Measurements from ENCODE around the gene NUP214. TPM values are rescaled to one million over a fixed set of nuclear protein-coding genes. Genes with fewer than 3 reads are reported as not detected.

The NUP214 gene
- total RNA-seq, 1 donor from 2014 or later: 62.2 TPM

GRCh38 chr9:131126059-131126426, 657 bp downstream of the NUP214 start:
- Mint-ChIP-seq H3K4me3 (ENCODE audit: low read depth) (peak overlapping the region; percentile 98), H3K27me3 (no peaks in the 10 kb centered on the region), H3K36me3 (ENCODE audit: insufficient read depth) (peaks cover 12% of the 10 kb centered on the region), H3K9me3 (ENCODE audit: low read depth) (no peaks in the 10 kb centered on the region), H3K27ac (peak overlapping the region; percentile 99), H3K4me1 (ENCODE audit: low read depth) (peaks cover 11% of the 10 kb centered on the region)
- TF ChIP-seq CTCF (IDR thresholded peaks at IDR 0.05; ENCODE audit: unreplicated experiment): no peak
- DNase-seq (ENCODE audit: low spot score, unreplicated experiment): no peak

- no peak overlapping the region for H3K4me3 Mint-ChIP-seq (ENCODE audit: low read depth)
- DNase-seq (ENCODE audit: low spot score, unreplicated experiment): no peak
- peaks cover 11% of the 10 kb centered on the region for H3K4me1 Mint-ChIP-seq (ENCODE audit: low read depth)
- H3K27me3 Mint-ChIP-seq: no peaks in the 10 kb centered on the region
- H3K36me3 Mint-ChIP-seq (ENCODE audit: insufficient read depth): peaks cover 21% of the 10 kb centered on the region
- no peak for TF ChIP-seq CTCF (IDR thresholded peaks at IDR 0.05; ENCODE audit: unreplicated experiment)
- no peaks in the 10 kb centered on the region for H3K9me3 Mint-ChIP-seq (ENCODE audit: low read depth)
- no peak overlapping the region for H3K27ac Mint-ChIP-seq
Measured at GRCh38 chr9:131129183-131129582, 3.8 kb downstream of the NUP214 start.

- peaks cover 18% of the 10 kb centered on the region for H3K36me3 Mint-ChIP-seq (ENCODE audit: insufficient read depth)
- H3K4me1 Mint-ChIP-seq (ENCODE audit: low read depth): no peaks in the 10 kb centered on the region
- TF ChIP-seq CTCF (IDR thresholded peaks at IDR 0.05; ENCODE audit: unreplicated experiment): no peak
- H3K4me3 Mint-ChIP-seq (ENCODE audit: low read depth): no peak overlapping the region
- no peak overlapping the region for H3K27ac Mint-ChIP-seq
- H3K9me3 Mint-ChIP-seq (ENCODE audit: low read depth): no peaks in the 10 kb centered on the region
- no peaks in the 10 kb centered on the region for H3K27me3 Mint-ChIP-seq
- no peak for DNase-seq (ENCODE audit: low spot score, unreplicated experiment)
Measured at GRCh38 chr9:131138676-131139075, 13.3 kb downstream of the NUP214 start.

GRCh38 chr9:131140112-131140511, 14.7 kb downstream of the NUP214 start:
- DNase-seq (ENCODE audit: low spot score, unreplicated experiment): no peak
- H3K4me3 Mint-ChIP-seq (ENCODE audit: low read depth): no peak overlapping the region
- no peak overlapping the region for H3K27ac Mint-ChIP-seq
- TF ChIP-seq CTCF (IDR thresholded peaks at IDR 0.05; ENCODE audit: unreplicated experiment): no peak
- no peaks in the 10 kb centered on the region for H3K27me3 Mint-ChIP-seq
- H3K9me3 Mint-ChIP-seq (ENCODE audit: low read depth): no peaks in the 10 kb centered on the region
- H3K4me1 Mint-ChIP-seq (ENCODE audit: low read depth): no peaks in the 10 kb centered on the region
- peaks cover 19% of the 10 kb centered on the region for H3K36me3 Mint-ChIP-seq (ENCODE audit: insufficient read depth)

GRCh38 chr9:131140550-131140949, 15.2 kb downstream of the NUP214 start:
- H3K36me3 Mint-ChIP-seq (ENCODE audit: insufficient read depth): peaks cover 23% of the 10 kb centered on the region

More at GRCh38 chr9:131140550-131140949, 15.2 kb downstream of the NUP214 start:
- Mint-ChIP-seq H3K27me3 (no peaks in the 10 kb centered on the region), H3K9me3 (ENCODE audit: low read depth) (no peaks in the 10 kb centered on the region), H3K27ac (peak overlapping the region; percentile 17), H3K4me1 (ENCODE audit: low read depth) (no peaks in the 10 kb centered on the region), H3K4me3 (ENCODE audit: low read depth) (no peak overlapping the region)
- no peak for TF ChIP-seq CTCF (IDR thresholded peaks at IDR 0.05; ENCODE audit: unreplicated experiment)
- no peak for DNase-seq (ENCODE audit: low spot score, unreplicated experiment)

Measured in progenitor cell of endocrine pancreas (in vitro differentiated cells).